HG03064 (cell line): ENCODE data around the gene TENM4.
"Not testable (repeated sequence)": the region's sequence is repeated elsewhere in the genome, so short reads cannot be mapped to it uniquely, and the experiment has no call there.

Source experiments
- ATAC-seq: cut with Tn5 transposase; IDR thresholded peaks from one replicate; pipeline ENCODE4 v1.9.1; 2021; ENCODE audit warnings: low read depth; ENCODE audit not compliant: unreplicated experiment

The TENM4 gene

GRCh38 chr11:79011357-79011756 lies 429.5 kb downstream of the TENM4 start:
- no peak for ATAC-seq

GRCh38 chr11:79007771-79008402 lies 432.9 kb downstream of the TENM4 start:
- no peak for ATAC-seq

- no peak for ATAC-seq
Observed at GRCh38 chr11:79006854-79007253, 434.0 kb downstream of the TENM4 start.

GRCh38 chr11:78996007-78996406 lies 444.8 kb downstream of the TENM4 start:
- no peak for ATAC-seq

- no peak for ATAC-seq
Observed at GRCh38 chr11:78995171-78995570, 445.7 kb downstream of the TENM4 start.

- no peak for ATAC-seq
Observed at GRCh38 chr11:78993802-78994430, 446.9 kb downstream of the TENM4 start.

GRCh38 chr11:78991681-78992080 lies 449.1 kb downstream of the TENM4 start:
- no peak for ATAC-seq

GRCh38 chr11:78990261-78990660 lies 450.6 kb downstream of the TENM4 start:
- no peak for ATAC-seq

GRCh38 chr11:78987748-78988147 lies 453.1 kb downstream of the TENM4 start:
- ATAC-seq, result no peak

- no peak for ATAC-seq
Observed at GRCh38 chr11:78986305-78986704, 454.5 kb downstream of the TENM4 start.

- ATAC-seq, result no peak
Observed at GRCh38 chr11:78985663-78986062, 455.2 kb downstream of the TENM4 start.

- no peak for ATAC-seq
Observed at GRCh38 chr11:78982473-78982872, 458.4 kb downstream of the TENM4 start.

GRCh38 chr11:78981153-78981552 lies 459.7 kb downstream of the TENM4 start:
- no peak for ATAC-seq

- ATAC-seq, result no peak
Observed at GRCh38 chr11:78978831-78979230, 462.0 kb downstream of the TENM4 start.

GRCh38 chr11:78977848-78978247 lies 463.0 kb downstream of the TENM4 start:
- not testable (repeated sequence) for ATAC-seq

- ATAC-seq, result no peak
Observed at GRCh38 chr11:78977009-78977408, 463.8 kb downstream of the TENM4 start.

GRCh38 chr11:78975081-78975480 lies 465.7 kb downstream of the TENM4 start:
- no peak for ATAC-seq

- ATAC-seq, result no peak
Observed at GRCh38 chr11:78973876-78974275, 467.0 kb downstream of the TENM4 start.

GRCh38 chr11:78972590-78972989 lies 468.2 kb downstream of the TENM4 start:
- no peak for ATAC-seq

- ATAC-seq, result no peak
Observed at GRCh38 chr11:78972177-78972576, 468.7 kb downstream of the TENM4 start.

GRCh38 chr11:78967811-78968210 lies 473.0 kb downstream of the TENM4 start:
- ATAC-seq, result no peak

- no peak for ATAC-seq
Observed at GRCh38 chr11:78965432-78965831, 475.4 kb downstream of the TENM4 start.
